ENCODE results near the gene EAF2. TPM values are rescaled to one million over a fixed set of nuclear protein-coding genes. Genes with fewer than 3 reads are reported as not detected.
"Not testable (repeated sequence)": the region's sequence is repeated elsewhere in the genome, so short reads cannot be mapped to it uniquely, and the experiment has no call there.

The EAF2 gene
- total RNA-seq, 1 experiment from 2014 or later = 2.7 TPM

GRCh38 chr3:121852256-121852655 is 17.2 kb downstream of the EAF2 start:
- POLR2A ChIA-PET = interaction anchor here (0.6 to 1.8 kb wide), 2 partner anchors 17 to 148 kb away, joined by 5 to 9 read pairs; partner anchors contain the start of genes EAF2 and IQCB1
- no peaks in the 10 kb centered on the region for H3K9me3 Mint-ChIP-seq (ENCODE audit: unreplicated experiment)
- H3K27ac Mint-ChIP-seq (ENCODE audit: low read depth, unreplicated experiment) = peak overlapping the region; percentile 93
- H3K4me1 Mint-ChIP-seq (ENCODE audit: insufficient read depth, unreplicated experiment) = peaks cover 8% of the 10 kb centered on the region
- CTCF ChIA-PET = interaction anchor here (0.7 to 1.5 kb wide), 3 partner anchors 108 to 143 kb away, joined by 3 to 4 read pairs (median 3); no protein-coding TSS in a partner anchor
- no peaks in the 10 kb centered on the region for H3K27me3 Mint-ChIP-seq (ENCODE audit: insufficient read depth, unreplicated experiment)
- no peak overlapping the region for H3K4me3 Mint-ChIP-seq (ENCODE audit: unreplicated experiment)
- DNase-seq (ENCODE audit: unreplicated experiment) = no peak
- BruUV-seq (replicated peaks) = no TSS peak
- H3K36me3 Mint-ChIP-seq (ENCODE audit: insufficient read depth, unreplicated experiment) = no peaks in the 10 kb centered on the region
- intact Hi-C loops (cut with micrococcal nuclease) = loop anchor here (1.0 to 10.0 kb wide), 2 partner anchors 253 to 306 kb away; no protein-coding TSS in a partner anchor
- TF ChIP-seq CTCF (IDR thresholded peaks at IDR 0.05; ENCODE audit: unreplicated experiment) = peak; percentile 9

GRCh38 chr3:121855555-121855954 is 20.5 kb downstream of the EAF2 start:
- no peaks in the 10 kb centered on the region for H3K9me3 Mint-ChIP-seq (ENCODE audit: unreplicated experiment)
- peak; percentile 37 for DNase-seq (ENCODE audit: unreplicated experiment)
- CTCF ChIA-PET = no interaction called here
- no TSS peak for BruUV-seq (replicated peaks)
- H3K27ac Mint-ChIP-seq (ENCODE audit: low read depth, unreplicated experiment) = no peak overlapping the region
- H3K36me3 Mint-ChIP-seq (ENCODE audit: insufficient read depth, unreplicated experiment) = no peaks in the 10 kb centered on the region
- POLR2A ChIA-PET = no interaction called here
- intact Hi-C loops (cut with micrococcal nuclease) = loop anchor here (10.0 kb wide), 1 partner anchor 249 kb away; no protein-coding TSS in a partner anchor
- peaks cover 8% of the 10 kb centered on the region for H3K4me1 Mint-ChIP-seq (ENCODE audit: insufficient read depth, unreplicated experiment)
- H3K4me3 Mint-ChIP-seq (ENCODE audit: unreplicated experiment) = no peak overlapping the region
- TF ChIP-seq CTCF (IDR thresholded peaks at IDR 0.05; ENCODE audit: unreplicated experiment) = peak; percentile 16
- H3K27me3 Mint-ChIP-seq (ENCODE audit: insufficient read depth, unreplicated experiment) = no peaks in the 10 kb centered on the region

- H3K27me3 Mint-ChIP-seq (ENCODE audit: insufficient read depth, unreplicated experiment); POLR2A ChIA-PET; CTCF ChIA-PET; DNase-seq (ENCODE audit: unreplicated experiment); H3K27ac Mint-ChIP-seq (ENCODE audit: low read depth, unreplicated experiment); H3K9me3 Mint-ChIP-seq (ENCODE audit: unreplicated experiment); H3K36me3 Mint-ChIP-seq (ENCODE audit: insufficient read depth, unreplicated experiment); H3K4me1 Mint-ChIP-seq (ENCODE audit: insufficient read depth, unreplicated experiment); BruUV-seq (replicated peaks); H3K4me3 Mint-ChIP-seq (ENCODE audit: unreplicated experiment): not testable (repeated sequence)
- intact Hi-C loops (cut with micrococcal nuclease) = loop anchor here (10.0 kb wide), 1 partner anchor 247 kb away; no protein-coding TSS in a partner anchor
Measured at GRCh38 chr3:121857778-121858177, 22.8 kb downstream of the EAF2 start.

- BruUV-seq (replicated peaks); H3K36me3 Mint-ChIP-seq (ENCODE audit: insufficient read depth, unreplicated experiment); POLR2A ChIA-PET; H3K9me3 Mint-ChIP-seq (ENCODE audit: unreplicated experiment); H3K27ac Mint-ChIP-seq (ENCODE audit: low read depth, unreplicated experiment); H3K4me3 Mint-ChIP-seq (ENCODE audit: unreplicated experiment); H3K4me1 Mint-ChIP-seq (ENCODE audit: insufficient read depth, unreplicated experiment); intact Hi-C loops (cut with micrococcal nuclease); H3K27me3 Mint-ChIP-seq (ENCODE audit: insufficient read depth, unreplicated experiment); DNase-seq (ENCODE audit: unreplicated experiment): not testable (repeated sequence)
- CTCF ChIA-PET = interaction anchor here (1.2 kb wide), 1 partner anchor 20 kb away, joined by 3 read pairs; no protein-coding TSS in a partner anchor
Measured at GRCh38 chr3:121863247-121863646, 28.2 kb downstream of the EAF2 start.

GRCh38 chr3:121863801-121864200 is 28.8 kb downstream of the EAF2 start:
- Mint-ChIP-seq H3K4me1 (ENCODE audit: insufficient read depth, unreplicated experiment) (no peaks in the 10 kb centered on the region), H3K4me3 (ENCODE audit: unreplicated experiment) (no peak overlapping the region), H3K9me3 (ENCODE audit: unreplicated experiment) (no peaks in the 10 kb centered on the region), H3K27me3 (ENCODE audit: insufficient read depth, unreplicated experiment) (no peaks in the 10 kb centered on the region), H3K36me3 (ENCODE audit: insufficient read depth, unreplicated experiment) (no peaks in the 10 kb centered on the region), H3K27ac (ENCODE audit: low read depth, unreplicated experiment) (no peak overlapping the region)
- no peak for DNase-seq (ENCODE audit: unreplicated experiment)
- ChIA-PET POLR2A (no interaction called here), CTCF (interaction anchor here (0.6 to 1.0 kb wide), 2 partner anchors 20 to 126 kb away, joined by 3 read pairs; no protein-coding TSS in a partner anchor)
- no peak for TF ChIP-seq CTCF (IDR thresholded peaks at IDR 0.05; ENCODE audit: unreplicated experiment)
- BruUV-seq (replicated peaks) = no TSS peak
- intact Hi-C loops (cut with micrococcal nuclease) = no loop called here
